ENCODE results near the gene EYS.

DNA sequence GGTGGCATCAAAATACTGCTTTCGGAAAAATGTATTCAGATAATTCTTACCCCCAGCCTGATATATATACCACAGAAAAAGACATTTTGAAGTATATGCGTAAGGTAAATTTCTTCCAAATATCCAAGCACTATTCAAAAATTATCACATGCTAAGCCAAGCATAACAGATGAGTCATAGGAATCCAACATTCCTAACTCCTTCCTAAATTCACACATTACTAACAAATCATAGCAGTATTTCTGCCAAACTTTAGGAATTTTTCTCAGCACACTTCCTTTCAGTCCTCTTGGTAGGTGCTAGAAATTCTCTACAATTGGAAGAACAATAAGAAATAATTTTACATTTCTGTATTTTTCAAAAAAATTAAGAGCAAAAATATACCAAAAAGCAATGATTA lies 417.5 kb downstream of the EYS start:
- TF ChIP-seq, protein P1, sequence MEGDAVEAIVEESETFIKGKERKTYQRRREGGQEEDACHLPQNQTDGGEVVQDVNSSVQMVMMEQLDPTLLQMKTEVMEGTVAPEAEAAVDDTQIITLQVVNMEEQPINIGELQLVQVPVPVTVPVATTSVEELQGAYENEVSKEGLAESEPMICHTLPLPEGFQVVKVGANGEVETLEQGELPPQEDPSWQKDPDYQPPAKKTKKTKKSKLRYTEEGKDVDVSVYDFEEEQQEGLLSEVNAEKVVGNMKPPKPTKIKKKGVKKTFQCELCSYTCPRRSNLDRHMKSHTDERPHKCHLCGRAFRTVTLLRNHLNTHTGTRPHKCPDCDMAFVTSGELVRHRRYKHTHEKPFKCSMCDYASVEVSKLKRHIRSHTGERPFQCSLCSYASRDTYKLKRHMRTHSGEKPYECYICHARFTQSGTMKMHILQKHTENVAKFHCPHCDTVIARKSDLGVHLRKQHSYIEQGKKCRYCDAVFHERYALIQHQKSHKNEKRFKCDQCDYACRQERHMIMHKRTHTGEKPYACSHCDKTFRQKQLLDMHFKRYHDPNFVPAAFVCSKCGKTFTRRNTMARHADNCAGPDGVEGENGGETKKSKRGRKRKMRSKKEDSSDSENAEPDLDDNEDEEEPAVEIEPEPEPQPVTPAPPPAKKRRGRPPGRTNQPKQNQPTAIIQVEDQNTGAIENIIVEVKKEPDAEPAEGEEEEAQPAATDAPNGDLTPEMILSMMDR (IDR thresholded peaks at IDR 0.05): no peak
- TF ChIP-seq, protein P2, sequence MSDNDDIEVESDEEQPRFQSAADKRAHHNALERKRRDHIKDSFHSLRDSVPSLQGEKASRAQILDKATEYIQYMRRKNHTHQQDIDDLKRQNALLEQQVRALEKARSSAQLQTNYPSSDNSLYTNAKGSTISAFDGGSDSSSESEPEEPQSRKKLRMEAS (IDR thresholded peaks at IDR 0.05; ENCODE audit: low read depth): no peak
- TF ChIP-seq RFX5 (IDR thresholded peaks at IDR 0.05; ENCODE audit: low read length) (no peak), ELF1 (IDR thresholded peaks at IDR 0.05) (no peak), TAF1 (IDR thresholded peaks at IDR 0.05; ENCODE audit: borderline replicate concordance, low read depth, low read length) (no peak), EP300 (IDR thresholded peaks at IDR 0.05; ENCODE audit: borderline replicate concordance in 1 of 2, low read depth in 1 of 2, low read length in 1 of 2) (no peak), EZH2phosphoT487 (IDR thresholded peaks at IDR 0.05; ENCODE audit: borderline replicate concordance, low read depth) (no peak), GATA2 (CRISPR knock-in tag; IDR thresholded peaks at IDR 0.05) (no peak), POLR2AphosphoS5 (IDR thresholded peaks at IDR 0.05; ENCODE audit: low read depth, low read length) (no peak), SIN3A (IDR thresholded peaks at IDR 0.05; ENCODE audit: borderline replicate concordance, low read depth, low read length) (no peak), FOSL2 (IDR thresholded peaks at IDR 0.05; ENCODE audit: borderline replicate concordance, low read depth) (no peak), FOXJ3 (CRISPR knock-in tag; IDR thresholded peaks at IDR 0.05) (no peak)
- TF ChIP-seq, protein P3, sequence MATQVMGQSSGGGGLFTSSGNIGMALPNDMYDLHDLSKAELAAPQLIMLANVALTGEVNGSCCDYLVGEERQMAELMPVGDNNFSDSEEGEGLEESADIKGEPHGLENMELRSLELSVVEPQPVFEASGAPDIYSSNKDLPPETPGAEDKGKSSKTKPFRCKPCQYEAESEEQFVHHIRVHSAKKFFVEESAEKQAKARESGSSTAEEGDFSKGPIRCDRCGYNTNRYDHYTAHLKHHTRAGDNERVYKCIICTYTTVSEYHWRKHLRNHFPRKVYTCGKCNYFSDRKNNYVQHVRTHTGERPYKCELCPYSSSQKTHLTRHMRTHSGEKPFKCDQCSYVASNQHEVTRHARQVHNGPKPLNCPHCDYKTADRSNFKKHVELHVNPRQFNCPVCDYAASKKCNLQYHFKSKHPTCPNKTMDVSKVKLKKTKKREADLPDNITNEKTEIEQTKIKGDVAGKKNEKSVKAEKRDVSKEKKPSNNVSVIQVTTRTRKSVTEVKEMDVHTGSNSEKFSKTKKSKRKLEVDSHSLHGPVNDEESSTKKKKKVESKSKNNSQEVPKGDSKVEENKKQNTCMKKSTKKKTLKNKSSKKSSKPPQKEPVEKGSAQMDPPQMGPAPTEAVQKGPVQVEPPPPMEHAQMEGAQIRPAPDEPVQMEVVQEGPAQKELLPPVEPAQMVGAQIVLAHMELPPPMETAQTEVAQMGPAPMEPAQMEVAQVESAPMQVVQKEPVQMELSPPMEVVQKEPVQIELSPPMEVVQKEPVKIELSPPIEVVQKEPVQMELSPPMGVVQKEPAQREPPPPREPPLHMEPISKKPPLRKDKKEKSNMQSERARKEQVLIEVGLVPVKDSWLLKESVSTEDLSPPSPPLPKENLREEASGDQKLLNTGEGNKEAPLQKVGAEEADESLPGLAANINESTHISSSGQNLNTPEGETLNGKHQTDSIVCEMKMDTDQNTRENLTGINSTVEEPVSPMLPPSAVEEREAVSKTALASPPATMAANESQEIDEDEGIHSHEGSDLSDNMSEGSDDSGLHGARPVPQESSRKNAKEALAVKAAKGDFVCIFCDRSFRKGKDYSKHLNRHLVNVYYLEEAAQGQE (IDR thresholded peaks at IDR 0.05; ENCODE audit: low read depth, low read length): no peak

Measured in SK-N-SH (cell line).